ENCODE results near the gene TCEA3. TPM values are rescaled to one million over a fixed set of nuclear protein-coding genes. Genes with fewer than 3 reads are reported as not detected.

Gene TCEA3
- total and polyA plus RNA-seq, 8 donors = 70.8 to 143 (median 116) TPM

DNA sequence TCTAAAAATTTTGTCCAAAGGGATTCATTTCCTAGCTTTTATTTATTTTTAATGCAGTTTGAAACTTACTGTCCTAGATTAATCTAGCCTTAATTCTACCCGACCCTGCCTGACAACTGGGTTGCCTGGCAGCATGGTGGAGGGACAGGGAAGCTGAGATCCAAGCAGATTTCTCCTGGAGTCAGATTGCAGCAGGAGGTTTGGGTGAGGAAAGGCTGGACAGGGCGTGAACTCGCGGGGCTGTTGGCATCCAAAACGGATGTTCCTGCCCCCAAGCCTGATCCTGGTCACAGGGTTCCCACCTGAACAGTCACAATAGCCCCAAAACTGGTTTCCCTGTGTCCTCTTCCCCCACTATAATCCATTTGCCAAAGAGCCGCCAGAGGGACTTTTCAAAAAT is 23.2 kb downstream of the TCEA3 start:
- 78 to 81% methylated on average over 6 of the region's 6 CpGs for WGBS, 2 donors
- intact Hi-C loops (cut with DNase I) = no loop called here
- DNase-seq = no peak

DNA sequence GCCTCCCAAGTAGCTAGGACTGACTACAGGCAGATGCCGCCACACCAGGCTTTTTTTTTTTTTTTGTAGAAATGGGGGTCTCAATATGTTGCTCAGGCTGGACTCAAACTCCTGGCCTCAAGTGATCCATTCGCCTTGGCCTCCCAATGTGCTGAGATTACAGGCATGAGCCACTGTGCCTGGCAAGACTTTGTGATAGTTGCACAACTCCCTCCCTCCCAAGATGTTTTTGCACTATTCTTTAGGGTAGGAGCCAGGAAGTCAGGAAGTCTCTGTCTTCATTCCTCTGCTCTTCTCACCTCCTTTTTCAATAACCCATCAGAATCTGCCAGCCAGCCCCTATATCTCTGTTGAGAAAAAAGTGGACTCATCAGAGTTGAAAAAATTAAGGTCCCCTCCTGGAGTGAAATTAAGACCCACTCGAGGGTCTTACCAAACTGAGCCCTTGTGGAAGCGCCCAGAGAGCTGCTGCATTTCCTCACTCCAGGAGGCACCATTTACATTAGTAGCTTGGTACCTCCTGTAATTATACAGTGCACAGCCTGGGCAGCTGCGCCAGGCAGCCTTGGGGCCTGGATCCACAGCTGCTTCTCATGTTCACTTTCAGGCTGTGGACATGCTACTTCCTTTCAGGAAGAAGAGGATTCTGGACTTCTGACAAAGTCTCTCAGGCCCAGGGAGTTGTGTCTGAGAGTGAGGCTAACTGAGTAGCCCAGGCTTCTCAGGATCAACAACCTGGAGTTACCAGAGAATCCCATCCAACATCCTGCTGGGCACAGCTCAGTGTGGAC is 24.0 kb downstream of the TCEA3 start:
- ATAC-seq = no peak
- TF ChIP-seq, protein P1, sequence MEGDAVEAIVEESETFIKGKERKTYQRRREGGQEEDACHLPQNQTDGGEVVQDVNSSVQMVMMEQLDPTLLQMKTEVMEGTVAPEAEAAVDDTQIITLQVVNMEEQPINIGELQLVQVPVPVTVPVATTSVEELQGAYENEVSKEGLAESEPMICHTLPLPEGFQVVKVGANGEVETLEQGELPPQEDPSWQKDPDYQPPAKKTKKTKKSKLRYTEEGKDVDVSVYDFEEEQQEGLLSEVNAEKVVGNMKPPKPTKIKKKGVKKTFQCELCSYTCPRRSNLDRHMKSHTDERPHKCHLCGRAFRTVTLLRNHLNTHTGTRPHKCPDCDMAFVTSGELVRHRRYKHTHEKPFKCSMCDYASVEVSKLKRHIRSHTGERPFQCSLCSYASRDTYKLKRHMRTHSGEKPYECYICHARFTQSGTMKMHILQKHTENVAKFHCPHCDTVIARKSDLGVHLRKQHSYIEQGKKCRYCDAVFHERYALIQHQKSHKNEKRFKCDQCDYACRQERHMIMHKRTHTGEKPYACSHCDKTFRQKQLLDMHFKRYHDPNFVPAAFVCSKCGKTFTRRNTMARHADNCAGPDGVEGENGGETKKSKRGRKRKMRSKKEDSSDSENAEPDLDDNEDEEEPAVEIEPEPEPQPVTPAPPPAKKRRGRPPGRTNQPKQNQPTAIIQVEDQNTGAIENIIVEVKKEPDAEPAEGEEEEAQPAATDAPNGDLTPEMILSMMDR (IDR thresholded peaks at IDR 0.05) = no peak
- no peak for FAIRE-seq
- 90 to 95% methylated on average over 5 of the region's 5 CpGs for whole genome bisulfite sequencing, 2 donors
- Histone ChIP-seq H3K36me3 (peaks cover 0 to 48% (median 10%) of the 10 kb centered on the region in 3 donors), H3K4me1 (peaks cover 16 to 30% (median 29%) of the 10 kb centered on the region in 3 donors), H3K27ac (peak overlapping the region in 2 of 4 donors; percentile 5 to 16), H3K9me3 (no peaks in the 10 kb centered on the region), H3K4me3 (no peak overlapping the region), H3K27me3 (no peaks in the 10 kb centered on the region)
- DNase-seq = no peak
- intact Hi-C loops (cut with DNase I) = no loop called here

More for the DNA sequence above, 23.2 kb downstream of the TCEA3 start:
- ATAC-seq (no peak), FAIRE-seq (no peak)
- Histone ChIP-seq H3K36me3 (peaks cover 0 to 40% (median 10%) of the 10 kb centered on the region in 3 donors), H3K4me1 (peaks cover 20 to 38% (median 34%) of the 10 kb centered on the region in 3 donors), H3K4me3 (no peak overlapping the region), H3K27ac (peak overlapping the region in 2 of 4 donors; percentile 16 to 34), H3K9me3 (no peaks in the 10 kb centered on the region), H3K27me3 (no peaks in the 10 kb centered on the region)
- TF ChIP-seq, protein P1 (IDR thresholded peaks at IDR 0.05) = no peak

DNA sequence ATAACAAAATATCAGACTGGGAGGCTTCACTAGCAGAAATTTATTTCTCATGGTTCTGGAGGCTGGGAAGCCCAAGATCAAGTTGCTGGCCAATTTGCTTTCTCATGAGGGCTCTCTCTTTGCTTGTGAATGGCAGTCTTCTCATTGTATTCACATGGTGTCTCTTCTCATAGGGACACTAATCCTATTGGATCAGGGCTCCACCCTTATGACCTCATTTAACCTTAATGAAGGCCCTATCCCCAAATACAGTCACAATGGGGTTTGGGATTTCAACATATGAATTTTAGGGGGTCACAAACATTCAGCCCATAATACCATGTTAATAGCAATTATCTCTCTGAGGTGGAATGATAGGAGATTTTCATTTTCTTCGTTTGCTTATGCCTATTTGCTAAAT is 25.3 kb downstream of the TCEA3 start:
- peaks cover 0 to 58% (median 10%) of the 10 kb centered on the region in 3 donors for H3K36me3 ChIP-seq
- 95 to 100% methylated on average over 1 of the region's 1 CpG for WGBS, 2 donors
- ATAC-seq = no peak
- no peak for FAIRE-seq
- H3K27ac ChIP-seq = no peak overlapping the region
- peaks cover 18 to 29% (median 26%) of the 10 kb centered on the region in 3 donors for H3K4me1 ChIP-seq
- intact Hi-C loops (cut with DNase I) = no loop called here
- no peaks in the 10 kb centered on the region for H3K27me3 ChIP-seq
- H3K9me3 ChIP-seq = no peaks in the 10 kb centered on the region
- TF ChIP-seq, protein P1 (IDR thresholded peaks at IDR 0.05) = no peak
- no peak for DNase-seq
- no peak overlapping the region for H3K4me3 ChIP-seq

DNA sequence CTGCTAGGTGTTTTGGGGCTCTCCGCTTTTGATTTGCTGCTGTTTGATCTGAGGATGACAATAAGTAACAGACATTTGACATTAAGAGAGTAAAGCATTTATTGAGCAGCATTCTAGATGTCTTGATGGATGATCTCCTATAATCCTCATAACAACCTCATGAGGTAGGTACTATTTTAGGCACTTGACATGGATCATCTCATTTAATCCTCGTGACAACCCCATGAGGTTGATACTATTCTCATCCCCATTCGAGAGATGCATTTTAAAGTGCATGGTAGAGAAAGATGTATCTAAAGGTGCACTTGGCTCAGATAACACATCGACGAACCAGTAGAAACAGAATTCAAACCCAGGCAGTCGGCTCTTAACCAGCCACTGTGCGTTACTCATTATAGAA is 26.6 kb downstream of the TCEA3 start:
- FAIRE-seq (no peak), ATAC-seq (no peak), DNase-seq (no peak)
- TF ChIP-seq, protein P1 (IDR thresholded peaks at IDR 0.05) = no peak
- intact Hi-C loops (cut with DNase I) = no loop called here
- WGBS, 2 donors = 90 to 95% methylated on average over 7 of the region's 7 CpGs
- Histone ChIP-seq H3K9me3 (no peaks in the 10 kb centered on the region), H3K27me3 (no peaks in the 10 kb centered on the region), H3K4me1 (peaks cover 10 to 25% (median 18%) of the 10 kb centered on the region in 3 donors), H3K36me3 (peaks cover 0 to 58% (median 10%) of the 10 kb centered on the region in 3 donors), H3K27ac (no peak overlapping the region), H3K4me3 (no peak overlapping the region)

DNA sequence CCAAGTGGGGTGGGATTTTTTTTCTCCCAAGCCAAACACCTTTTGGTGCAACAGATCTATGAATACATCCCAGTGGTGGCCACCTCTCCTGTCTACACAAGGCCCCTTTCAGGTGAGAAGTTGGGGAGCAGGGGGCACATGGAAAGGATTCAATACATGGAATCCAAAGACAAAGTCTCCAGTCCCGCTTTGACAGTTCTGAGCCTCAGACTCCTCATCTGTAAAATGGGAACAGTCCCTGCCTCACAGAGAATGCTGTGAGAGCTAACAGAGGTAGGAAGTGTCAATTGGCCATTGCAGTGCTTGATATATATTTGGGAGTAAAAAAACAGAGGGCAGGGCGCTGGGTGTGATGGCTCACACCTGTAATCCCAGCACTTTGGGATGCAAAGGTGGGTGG is 28.2 kb downstream of the TCEA3 start:
- ATAC-seq = no peak
- peaks cover 0 to 46% (median 10%) of the 10 kb centered on the region in 3 donors for H3K36me3 ChIP-seq
- no peaks in the 10 kb centered on the region for H3K9me3 ChIP-seq
- no peak overlapping the region for H3K27ac ChIP-seq
- intact Hi-C loops (cut with DNase I) = no loop called here
- WGBS, 2 donors = 98 to 100% methylated on average over 2 of the region's 2 CpGs
- no peaks in the 10 kb centered on the region for H3K27me3 ChIP-seq
- H3K4me3 ChIP-seq = no peak overlapping the region
- no peak for FAIRE-seq
- TF ChIP-seq, protein P1 (IDR thresholded peaks at IDR 0.05) = no peak
- DNase-seq = no peak
- peaks cover 6 to 19% (median 14%) of the 10 kb centered on the region in 3 donors for H3K4me1 ChIP-seq

Data from pancreas (tissue), 10 donors.